Measurements from ENCODE around the gene MRPS15.

MRPS15 gene

GRCh38 chr1:36440044-36440443, 24.1 kb downstream of the MRPS15 start:
- no peak for DNase-seq (ENCODE audit: low read depth)
- H3K4me3 ChIP-seq (ENCODE audit: low read depth, low read length) = no peak overlapping the region

DNA sequence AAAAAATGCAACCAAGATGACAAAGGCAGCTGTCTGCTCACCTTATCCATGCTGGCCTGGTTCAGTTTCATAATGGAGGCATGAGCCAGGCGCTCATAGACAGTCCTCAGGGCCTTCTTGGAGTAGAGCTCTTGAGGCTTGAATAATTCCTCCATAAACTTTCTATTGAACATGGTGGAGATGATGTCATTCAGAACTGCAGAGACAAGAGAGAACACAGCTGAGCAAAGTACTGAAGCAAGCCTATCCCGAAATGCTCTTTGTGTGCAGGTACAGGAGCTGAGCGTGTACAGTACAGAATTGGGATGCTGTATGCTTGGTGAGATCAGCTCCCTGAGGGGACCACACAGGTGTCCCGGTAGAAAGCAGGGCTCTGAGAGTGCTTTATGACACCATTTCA, 25.5 kb downstream of the MRPS15 start:
- H3K4me3 ChIP-seq (ENCODE audit: low read depth, low read length) = no peak overlapping the region
- DNase-seq (ENCODE audit: low read depth) = no peak

DNA sequence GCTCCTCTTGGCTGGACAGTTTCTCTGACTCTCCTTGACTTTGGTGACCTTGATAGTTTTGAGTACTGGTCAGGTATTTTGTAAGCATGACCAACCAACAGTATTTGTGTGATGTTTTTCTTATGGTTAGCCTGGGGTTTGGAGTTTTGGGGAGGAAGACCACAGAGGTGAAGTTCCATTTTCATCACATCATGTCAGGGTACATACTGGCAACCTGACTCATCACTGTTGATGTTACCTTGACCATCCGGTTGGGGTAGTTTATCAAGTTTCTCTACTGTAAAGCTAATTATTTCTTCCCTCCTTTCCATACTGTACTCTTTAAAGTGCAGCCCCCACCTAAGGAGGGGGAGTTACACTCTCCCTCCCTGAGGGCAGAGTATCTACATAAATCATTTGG, 27.4 kb downstream of the MRPS15 start:
- no peak overlapping the region for H3K4me3 ChIP-seq (ENCODE audit: low read depth, low read length)
- no peak for DNase-seq (ENCODE audit: low read depth)

DNA sequence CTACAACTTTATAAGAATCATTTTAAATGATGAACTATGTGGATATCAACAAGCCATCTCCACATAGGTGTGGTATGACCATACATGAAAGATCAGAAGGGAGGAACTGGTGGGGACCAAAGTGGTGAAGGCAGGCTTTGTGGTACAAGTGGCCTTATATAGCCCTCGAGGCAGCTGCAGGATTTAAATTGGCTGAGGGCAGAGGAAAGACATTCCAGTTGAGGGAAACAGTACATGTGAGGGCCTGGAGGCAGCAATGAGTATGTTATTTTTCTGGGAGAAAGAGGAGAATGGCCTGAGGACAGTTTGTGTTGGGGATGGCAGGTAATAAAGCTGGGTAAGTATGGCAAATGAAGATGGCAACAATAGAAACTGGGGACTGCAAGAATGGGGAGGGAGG, 31.1 kb downstream of the MRPS15 start:
- DNase-seq (ENCODE audit: low read depth) = no peak
- no peak overlapping the region for H3K4me3 ChIP-seq (ENCODE audit: low read depth, low read length)

- no peak for DNase-seq (ENCODE audit: low read depth)
- no peak overlapping the region for H3K4me3 ChIP-seq (ENCODE audit: low read depth, low read length)
These were observed 31.6 kb downstream of the MRPS15 start for GRCh38 chr1:36432616-36433015.

DNA sequence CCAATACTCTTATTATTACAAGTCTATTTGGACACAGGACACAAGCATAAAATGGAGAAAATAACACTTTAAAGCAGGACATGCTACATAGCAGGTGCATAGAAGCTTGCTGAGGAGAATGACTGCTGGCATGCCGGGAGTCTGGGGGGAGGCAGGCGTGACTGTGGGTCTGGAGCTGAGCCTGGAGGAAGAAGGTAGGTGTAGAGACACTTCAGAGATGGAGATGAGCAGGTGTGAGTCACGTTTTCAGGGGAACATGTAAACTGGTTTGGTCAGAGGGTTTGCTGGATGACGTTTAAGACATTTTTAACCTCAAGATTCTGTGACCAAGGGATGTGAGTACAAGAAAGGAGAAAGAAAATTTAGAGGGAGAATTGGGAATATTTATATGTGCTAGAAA, 38.4 kb downstream of the MRPS15 start:
- H3K4me3 ChIP-seq (ENCODE audit: low read depth, low read length) = no peak overlapping the region
- DNase-seq (ENCODE audit: low read depth) = no peak

- no peak overlapping the region for H3K4me3 ChIP-seq (ENCODE audit: low read depth, low read length)
- DNase-seq (ENCODE audit: low read depth) = no peak
These were observed 42.5 kb downstream of the MRPS15 start for GRCh38 chr1:36421649-36422048.

DNA sequence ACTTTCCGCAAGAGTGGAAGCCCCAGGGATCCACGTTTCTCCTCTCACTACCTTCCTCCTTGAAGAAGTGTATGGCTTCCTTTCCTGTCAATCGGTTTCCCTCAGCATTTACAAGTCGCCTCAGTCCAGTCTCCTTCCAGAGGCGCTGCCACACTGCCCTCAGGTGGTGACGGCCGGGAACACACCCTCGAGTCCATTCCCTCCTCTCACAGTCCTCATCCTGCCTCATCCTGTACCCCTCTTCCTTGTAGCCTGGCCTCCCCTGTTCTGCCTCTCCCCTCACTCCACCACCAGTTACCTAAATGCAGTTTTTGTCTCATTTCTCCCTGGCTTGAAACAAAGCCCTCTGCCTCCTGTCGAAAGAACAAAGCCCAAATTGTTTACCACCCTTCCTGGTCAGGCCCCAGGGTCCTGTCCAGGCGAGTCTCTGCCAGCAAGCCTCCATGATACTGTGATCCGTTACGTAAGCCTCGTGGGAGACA, 43.3 kb downstream of the MRPS15 start:
- H3K4me3 ChIP-seq (ENCODE audit: low read depth, low read length) = no peak overlapping the region
- DNase-seq (ENCODE audit: low read depth) = peak; percentile 48

DNA sequence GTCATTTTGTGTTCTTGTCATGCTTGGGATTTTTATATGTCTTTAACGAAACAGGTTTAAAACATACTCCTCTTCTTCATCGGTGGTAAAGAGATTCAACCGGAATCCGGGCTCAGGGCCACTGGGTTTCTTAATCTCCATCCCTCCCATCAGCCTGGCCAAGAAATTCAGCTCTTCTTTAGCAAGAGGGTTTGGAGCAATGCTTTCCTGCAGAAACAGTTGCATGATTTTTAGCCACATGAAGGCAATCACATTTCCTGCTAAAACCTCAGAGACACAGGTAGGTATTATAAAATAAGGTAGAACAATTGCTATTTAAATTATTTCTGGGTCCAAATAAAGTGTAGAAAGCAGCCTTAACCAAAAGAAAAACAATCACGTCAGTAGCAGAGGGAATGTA, 43.8 kb downstream of the MRPS15 start:
- no peak overlapping the region for H3K4me3 ChIP-seq (ENCODE audit: low read depth, low read length)
- DNase-seq (ENCODE audit: low read depth) = no peak

DNA sequence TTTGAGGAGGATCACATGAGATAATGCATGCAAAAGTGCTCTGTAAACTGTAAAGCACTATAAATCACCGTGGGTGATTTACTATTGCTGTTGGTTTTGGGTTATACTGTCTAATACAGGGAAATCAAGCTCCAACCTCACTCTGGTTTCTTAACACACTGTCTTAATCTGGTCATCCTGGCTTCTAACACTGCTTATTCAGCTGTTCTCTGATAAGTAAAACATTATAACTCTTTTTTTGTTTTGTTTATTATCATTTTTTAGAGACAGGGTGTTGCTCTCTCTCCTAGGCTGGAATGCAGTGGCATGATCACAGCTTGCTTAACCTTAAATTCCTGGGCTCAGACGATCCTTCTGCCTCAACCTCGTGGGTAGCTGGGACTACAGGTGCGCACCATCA, 44.6 kb downstream of the MRPS15 start:
- no peak for DNase-seq (ENCODE audit: low read depth)

DNA sequence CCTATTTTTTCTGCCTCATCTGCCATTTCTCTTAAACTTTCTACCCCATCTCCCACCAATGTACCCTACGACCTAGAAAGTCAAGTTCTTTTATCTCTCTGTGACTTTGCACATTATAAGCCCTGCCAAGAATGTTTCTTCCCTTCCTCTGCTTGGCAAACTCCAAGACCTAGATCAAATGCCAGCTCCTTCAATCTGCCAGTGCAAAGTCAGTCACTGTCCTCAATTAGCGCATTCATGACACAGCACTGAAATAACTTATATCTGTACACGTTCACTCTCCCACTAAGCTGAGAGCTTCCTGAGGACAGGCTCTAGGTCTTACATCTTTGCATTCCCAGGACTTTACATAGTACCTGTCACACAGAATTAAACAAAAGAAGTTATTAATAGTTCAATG, 45.0 kb downstream of the MRPS15 start:
- H3K4me3 ChIP-seq (ENCODE audit: low read depth, low read length) = no peak overlapping the region
- no peak for DNase-seq (ENCODE audit: low read depth)

More for the DNA sequence above, 44.6 kb downstream of the MRPS15 start:
- no peak overlapping the region for H3K4me3 ChIP-seq (ENCODE audit: low read depth, low read length)

DNA sequence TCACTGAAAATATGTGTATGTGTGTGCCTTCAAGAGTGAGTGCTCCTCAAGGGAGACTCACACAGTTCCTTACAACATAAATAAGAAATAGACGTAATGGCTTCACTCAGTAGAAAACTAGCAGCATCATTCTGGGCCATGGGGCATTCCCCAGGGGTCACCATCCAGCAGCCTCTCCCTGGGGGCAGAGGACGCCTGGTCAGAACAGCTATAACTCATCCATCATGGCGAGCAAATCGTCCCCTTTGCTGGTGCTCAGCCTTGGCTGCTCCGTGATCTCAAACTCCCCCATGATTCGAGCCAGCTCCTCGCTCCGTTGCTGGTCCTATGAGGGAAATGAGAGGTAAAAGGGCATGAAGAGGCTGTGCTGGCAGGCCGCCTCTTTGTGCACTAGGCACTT, 46.3 kb downstream of the MRPS15 start:
- H3K4me3 ChIP-seq (ENCODE audit: low read depth, low read length) = no peak overlapping the region
- DNase-seq (ENCODE audit: low read depth) = no peak

- no peak for DNase-seq (ENCODE audit: low read depth)
- H3K4me3 ChIP-seq (ENCODE audit: low read depth, low read length) = no peak overlapping the region
These were observed 48.4 kb downstream of the MRPS15 start for GRCh38 chr1:36415661-36416326.

DNA sequence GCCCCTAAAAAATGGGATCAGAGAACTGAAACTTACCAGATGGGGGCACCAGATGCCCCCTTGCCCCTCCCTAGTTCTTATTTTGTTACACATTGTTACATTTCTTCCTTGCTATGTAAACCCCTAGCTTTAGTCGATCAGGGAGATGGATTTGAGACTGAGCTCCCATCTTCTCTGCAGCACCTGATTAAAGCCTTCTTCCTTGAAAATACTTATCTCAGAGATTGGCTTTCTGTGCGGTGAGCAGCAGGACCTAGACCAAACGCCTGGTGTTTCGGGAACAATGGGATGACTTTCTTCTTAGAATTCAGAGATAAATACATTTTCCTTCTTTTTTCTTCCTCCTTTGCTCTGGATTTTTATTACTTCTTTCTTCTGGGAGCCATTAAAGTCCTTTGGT, 49.8 kb downstream of the MRPS15 start:
- H3K4me3 ChIP-seq (ENCODE audit: low read depth, low read length) = no peak overlapping the region
- DNase-seq (ENCODE audit: low read depth) = no peak

GRCh38 chr1:36411674-36412648, 52.2 kb downstream of the MRPS15 start:
- no peak for DNase-seq (ENCODE audit: low read depth)
- H3K4me3 ChIP-seq (ENCODE audit: low read depth, low read length) = no peak overlapping the region

- no peak overlapping the region for H3K4me3 ChIP-seq (ENCODE audit: low read depth, low read length)
- no peak for DNase-seq (ENCODE audit: low read depth)
These were observed 55.7 kb downstream of the MRPS15 start for GRCh38 chr1:36408479-36408878.

- no peak for DNase-seq (ENCODE audit: low read depth)
- no peak overlapping the region for H3K4me3 ChIP-seq (ENCODE audit: low read depth, low read length)
These were observed 57.7 kb downstream of the MRPS15 start for GRCh38 chr1:36406440-36406839.

All from skeletal muscle cell (primary cell).